IPS DF 6.9 (cell line): ENCODE results near the gene NDUFAF3.

ENCODE experiments used
- DNase-seq: peaks from one replicate; pipeline ENCODE4 v3.0.0-alpha.2; 2013; ENCODE audit warnings: low read depth, low spot score
- H3K27ac ChIP-seq: one replicate; pipeline ENCODE4 v1.5.1; 2013; ENCODE audit warnings: low read length, control low read depth
- H3K27me3 ChIP-seq: 2 replicates; pipeline ENCODE4 v1.6.1; 2013; ENCODE audit warnings: mild to moderate bottlenecking, low read length; ENCODE audit not compliant: control insufficient read depth, insufficient read depth
- H3K36me3 ChIP-seq: 2 replicates; pipeline ENCODE4 v1.6.1; 2013; ENCODE audit warnings: low read length; ENCODE audit not compliant: control insufficient read depth, insufficient read depth
- H3K4me1 ChIP-seq: 2 replicates; pipeline ENCODE4 v1.6.1; 2013; ENCODE audit warnings: low read length; ENCODE audit not compliant: control insufficient read depth, insufficient read depth
- H3K4me3 ChIP-seq: 2 replicates; pipeline ENCODE4 v1.5.1; 2013; ENCODE audit warnings: mild to moderate bottlenecking, low read length
- H3K9me3 ChIP-seq: 2 replicates; pipeline ENCODE4 v1.6.1; 2013; ENCODE audit warnings: low read length, inconsistent platforms; ENCODE audit not compliant: control insufficient read depth, insufficient read depth
- WGBS: extraction: QIAGEN DNeasy Blood & Tissue Kit; methylation state at CpG from one replicate; pipeline ENCODE4 v1.1.7; 2013; ENCODE audit warnings: mixed read lengths, missing lambda C conversion rate; ENCODE audit not compliant: insufficient read length, insufficient coverage; 5-methylcytosine and 5-hydroxymethylcytosine counted together

Gene NDUFAF3

GRCh38 chr3:49058011-49058410 lies 36.1 kb downstream of the NDUFAF3 start:
- H3K36me3 ChIP-seq: peaks cover 18% of the 10 kb centered on the region

More at GRCh38 chr3:49058011-49058410, 36.1 kb downstream of the NDUFAF3 start:
- no peak overlapping the region for H3K27ac ChIP-seq
- H3K4me3 ChIP-seq: no peak overlapping the region
- DNase-seq: no peak
- WGBS: no CpG with 5 or more reads among the region's 7 CpGs
- H3K9me3 ChIP-seq: no peaks in the 10 kb centered on the region
- H3K27me3 ChIP-seq: no peaks in the 10 kb centered on the region
- no peaks in the 10 kb centered on the region for H3K4me1 ChIP-seq
